ENCODE data around the gene PPFIBP1. TPM values are rescaled to one million over a fixed set of nuclear protein-coding genes. Genes with fewer than 3 reads are reported as not detected.

PPFIBP1 gene
- total and polyA plus RNA-seq, 2 of the 13 experiments (the other 11 are each of a cell fraction or from before 2014, with no cell fraction given), result 16.2 to 21.8 TPM

DNA sequence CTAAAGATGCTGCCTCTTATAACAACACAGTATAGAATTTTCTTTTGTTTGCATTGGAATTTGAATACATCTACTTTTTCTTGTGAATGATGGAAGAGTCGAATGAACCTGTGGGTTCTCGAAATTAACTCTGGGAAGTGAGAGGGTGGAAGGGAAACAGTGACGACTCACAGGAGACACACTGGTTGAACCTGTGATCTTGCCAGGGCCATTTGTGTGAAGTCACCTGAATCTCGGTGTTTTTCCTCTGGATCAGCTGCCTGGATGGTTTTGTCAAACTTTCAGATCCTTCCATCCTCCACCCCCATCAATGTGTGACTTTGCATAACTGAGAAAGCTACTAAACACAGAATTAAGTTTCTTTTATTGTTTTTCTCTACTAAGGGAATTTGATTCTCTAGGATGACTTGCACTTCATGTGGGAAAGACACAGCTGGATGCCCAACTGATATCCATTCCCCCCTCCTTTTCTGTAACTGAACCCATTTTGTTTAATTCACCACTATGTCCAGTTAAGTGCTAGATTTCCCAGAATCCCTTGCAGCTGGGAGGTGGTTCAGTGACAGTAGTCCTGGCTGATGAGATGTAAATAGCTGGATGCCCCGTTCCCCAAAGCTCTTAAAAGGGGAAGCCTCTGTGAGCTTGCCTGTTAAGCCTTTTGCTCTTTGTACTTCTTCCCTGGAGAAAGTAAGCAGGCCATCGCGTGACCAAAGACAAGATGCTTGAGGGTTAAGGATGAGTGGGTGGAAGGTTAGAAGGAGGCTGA is 6.3 kb downstream of the PPFIBP1 start:
- Histone ChIP-seq H3K4me3 (replicated peaks in 1 of 3; ENCODE audit: insufficient read depth in 1 of 3, low read depth in 2 of 3, low read length in 3 of 3) (no peak overlapping the region), H3K27me3 (ENCODE audit: control insufficient read depth in 1 of 2, insufficient read depth in 2 of 2, low read length in 2 of 2) (no peaks in the 10 kb centered on the region), H4K20me1 (ENCODE audit: insufficient read depth, low read length) (no peaks in the 10 kb centered on the region), H3K9ac (ENCODE audit: insufficient read depth, low read depth, low read length) (no peak overlapping the region), H3K4me2 (ENCODE audit: low read depth, low read length) (no peak overlapping the region), H3K79me2 (ENCODE audit: insufficient read depth, low read length) (peaks cover 45% of the 10 kb centered on the region), H3K27ac (ENCODE audit: extremely low read length, insufficient read depth, low read length) (no peak overlapping the region), H3K9me3 (ENCODE audit: low read length) (no peaks in the 10 kb centered on the region), H3K36me3 (replicated peaks in 1 of 2; ENCODE audit: control insufficient read depth in 1 of 2, insufficient read depth in 2 of 2, low read length in 2 of 2) (no peaks in the 10 kb centered on the region; a peak in 1 of 5 replicates), H2AFZ (ENCODE audit: low read length) (no peak overlapping the region), H3K4me1 (ENCODE audit: insufficient read depth, low read length) (peaks cover 22% of the 10 kb centered on the region)
- POLR2A ChIA-PET, result interaction anchor here (0.6 kb wide), 1 partner anchor 16 kb away, joined by 3 read pairs; no protein-coding TSS in a partner anchor
- DNase-seq (ENCODE audit: low spot score) (no peak), ATAC-seq (no peak), FAIRE-seq (no peak)
- 68% methylated on average over 7 of the region's 7 CpGs for WGBS (ENCODE audit: low lambda C conversion rate)
- in situ Hi-C loops (cut with HindIII; ENCODE audit: extremely low pct_ligation_motif_present, low pct_unique_long_range_greater_than_20kb) (no loop called here), intact Hi-C loops (cut with micrococcal nuclease; ENCODE audit: unreplicated experiment) (no loop called here)
- no TSS peak for BruUV-seq (replicated peaks)
- CTCF ChIA-PET (ENCODE audit: low intra/inter-chr PET ratio, low total read pairs), result no interaction called here
- TF ChIP-seq ATM (IDR thresholded peaks at IDR 0.05; ENCODE audit: borderline replicate concordance) (no peak), ZNF160 (CRISPR knock-in tag; IDR thresholded peaks at IDR 0.05) (no peak), TBX3 (IDR thresholded peaks at IDR 0.05; ENCODE audit: borderline replicate concordance) (no peak), GATA4 (IDR thresholded peaks at IDR 0.05; ENCODE audit: borderline replicate concordance, low read depth) (no peak), ISL2 (CRISPR knock-in tag; IDR thresholded peaks at IDR 0.05) (no peak), RBAK (CRISPR knock-in tag; IDR thresholded peaks at IDR 0.05) (no peak), ZNF383 (CRISPR knock-in tag; IDR thresholded peaks at IDR 0.05; ENCODE audit: borderline replicate concordance) (no peak), DNMT1 (CRISPR knock-in tag; IDR thresholded peaks at IDR 0.05) (no peak), RBFOX2 (IDR thresholded peaks at IDR 0.05; ENCODE audit: low read depth, low read length) (no peak), ZSCAN21 (CRISPR knock-in tag; IDR thresholded peaks at IDR 0.05; ENCODE audit: borderline replicate concordance) (no peak), EEA1 (CRISPR knock-in tag; IDR thresholded peaks at IDR 0.05; ENCODE audit: borderline replicate concordance) (no peak), ZNF737 (CRISPR knock-in tag; IDR thresholded peaks at IDR 0.05; ENCODE audit: borderline replicate concordance) (no peak)
- TF ChIP-seq, protein P1, sequence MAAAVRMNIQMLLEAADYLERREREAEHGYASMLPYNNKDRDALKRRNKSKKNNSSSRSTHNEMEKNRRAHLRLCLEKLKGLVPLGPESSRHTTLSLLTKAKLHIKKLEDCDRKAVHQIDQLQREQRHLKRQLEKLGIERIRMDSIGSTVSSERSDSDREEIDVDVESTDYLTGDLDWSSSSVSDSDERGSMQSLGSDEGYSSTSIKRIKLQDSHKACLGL (CRISPR knock-in tag; IDR thresholded peaks at IDR 0.05), result no peak
- TF ChIP-seq, protein P2, sequence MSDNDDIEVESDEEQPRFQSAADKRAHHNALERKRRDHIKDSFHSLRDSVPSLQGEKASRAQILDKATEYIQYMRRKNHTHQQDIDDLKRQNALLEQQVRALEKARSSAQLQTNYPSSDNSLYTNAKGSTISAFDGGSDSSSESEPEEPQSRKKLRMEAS (IDR thresholded peaks at IDR 0.05), result no peak
- TF ChIP-seq, protein P3, sequence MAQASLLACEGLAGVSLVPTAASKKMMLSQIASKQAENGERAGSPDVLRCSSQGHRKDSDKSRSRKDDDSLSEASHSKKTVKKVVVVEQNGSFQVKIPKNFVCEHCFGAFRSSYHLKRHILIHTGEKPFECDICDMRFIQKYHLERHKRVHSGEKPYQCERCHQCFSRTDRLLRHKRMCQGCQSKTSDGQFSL (CRISPR knock-in tag; IDR thresholded peaks at IDR 0.05), result no peak
- TF ChIP-seq, protein P4, sequence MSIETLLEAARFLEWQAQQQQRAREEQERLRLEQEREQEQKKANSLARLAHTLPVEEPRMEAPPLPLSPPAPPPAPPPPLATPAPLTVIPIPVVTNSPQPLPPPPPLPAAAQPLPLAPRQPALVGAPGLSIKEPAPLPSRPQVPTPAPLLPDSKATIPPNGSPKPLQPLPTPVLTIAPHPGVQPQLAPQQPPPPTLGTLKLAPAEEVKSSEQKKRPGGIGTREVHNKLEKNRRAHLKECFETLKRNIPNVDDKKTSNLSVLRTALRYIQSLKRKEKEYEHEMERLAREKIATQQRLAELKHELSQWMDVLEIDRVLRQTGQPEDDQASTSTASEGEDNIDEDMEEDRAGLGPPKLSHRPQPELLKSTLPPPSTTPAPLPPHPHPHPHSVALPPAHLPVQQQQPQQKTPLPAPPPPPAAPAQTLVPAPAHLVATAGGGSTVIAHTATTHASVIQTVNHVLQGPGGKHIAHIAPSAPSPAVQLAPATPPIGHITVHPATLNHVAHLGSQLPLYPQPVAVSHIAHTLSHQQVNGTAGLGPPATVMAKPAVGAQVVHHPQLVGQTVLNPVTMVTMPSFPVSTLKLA (IDR thresholded peaks at IDR 0.05), result no peak
- TF ChIP-seq, protein P5, sequence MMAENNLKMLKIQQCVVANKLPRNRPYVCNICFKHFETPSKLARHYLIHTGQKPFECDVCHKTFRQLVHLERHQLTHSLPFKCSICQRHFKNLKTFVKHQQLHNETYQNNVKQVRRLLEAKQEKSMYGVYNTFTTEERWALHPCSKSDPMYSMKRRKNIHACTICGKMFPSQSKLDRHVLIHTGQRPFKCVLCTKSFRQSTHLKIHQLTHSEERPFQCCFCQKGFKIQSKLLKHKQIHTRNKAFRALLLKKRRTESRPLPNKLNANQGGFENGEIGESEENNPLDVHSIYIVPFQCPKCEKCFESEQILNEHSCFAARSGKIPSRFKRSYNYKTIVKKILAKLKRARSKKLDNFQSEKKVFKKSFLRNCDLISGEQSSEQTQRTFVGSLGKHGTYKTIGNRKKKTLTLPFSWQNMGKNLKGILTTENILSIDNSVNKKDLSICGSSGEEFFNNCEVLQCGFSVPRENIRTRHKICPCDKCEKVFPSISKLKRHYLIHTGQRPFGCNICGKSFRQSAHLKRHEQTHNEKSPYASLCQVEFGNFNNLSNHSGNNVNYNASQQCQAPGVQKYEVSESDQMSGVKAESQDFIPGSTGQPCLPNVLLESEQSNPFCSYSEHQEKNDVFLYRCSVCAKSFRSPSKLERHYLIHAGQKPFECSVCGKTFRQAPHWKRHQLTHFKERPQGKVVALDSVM (CRISPR knock-in tag; IDR thresholded peaks at IDR 0.05), result no peak
- TF ChIP-seq, protein P6, sequence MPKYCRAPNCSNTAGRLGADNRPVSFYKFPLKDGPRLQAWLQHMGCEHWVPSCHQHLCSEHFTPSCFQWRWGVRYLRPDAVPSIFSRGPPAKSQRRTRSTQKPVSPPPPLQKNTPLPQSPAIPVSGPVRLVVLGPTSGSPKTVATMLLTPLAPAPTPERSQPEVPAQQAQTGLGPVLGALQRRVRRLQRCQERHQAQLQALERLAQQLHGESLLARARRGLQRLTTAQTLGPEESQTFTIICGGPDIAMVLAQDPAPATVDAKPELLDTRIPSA (CRISPR knock-in tag; IDR thresholded peaks at IDR 0.05; ENCODE audit: borderline replicate concordance), result no peak
- TF ChIP-seq, protein P7, sequence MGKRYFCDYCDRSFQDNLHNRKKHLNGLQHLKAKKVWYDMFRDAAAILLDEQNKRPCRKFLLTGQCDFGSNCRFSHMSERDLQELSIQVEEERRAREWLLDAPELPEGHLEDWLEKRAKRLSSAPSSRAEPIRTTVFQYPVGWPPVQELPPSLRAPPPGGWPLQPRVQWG (CRISPR knock-in tag; IDR thresholded peaks at IDR 0.05; ENCODE audit: borderline replicate concordance, low read depth), result no peak
